ENCODE data around the gene ACOT13.
A peak's percentile ranks its signal among the peaks of the same experiment; 100 is the strongest.
"Not testable (repeated sequence)": the region's sequence is repeated elsewhere in the genome, so short reads cannot be mapped to it uniquely, and the experiment has no call there.

ACOT13 gene

DNA sequence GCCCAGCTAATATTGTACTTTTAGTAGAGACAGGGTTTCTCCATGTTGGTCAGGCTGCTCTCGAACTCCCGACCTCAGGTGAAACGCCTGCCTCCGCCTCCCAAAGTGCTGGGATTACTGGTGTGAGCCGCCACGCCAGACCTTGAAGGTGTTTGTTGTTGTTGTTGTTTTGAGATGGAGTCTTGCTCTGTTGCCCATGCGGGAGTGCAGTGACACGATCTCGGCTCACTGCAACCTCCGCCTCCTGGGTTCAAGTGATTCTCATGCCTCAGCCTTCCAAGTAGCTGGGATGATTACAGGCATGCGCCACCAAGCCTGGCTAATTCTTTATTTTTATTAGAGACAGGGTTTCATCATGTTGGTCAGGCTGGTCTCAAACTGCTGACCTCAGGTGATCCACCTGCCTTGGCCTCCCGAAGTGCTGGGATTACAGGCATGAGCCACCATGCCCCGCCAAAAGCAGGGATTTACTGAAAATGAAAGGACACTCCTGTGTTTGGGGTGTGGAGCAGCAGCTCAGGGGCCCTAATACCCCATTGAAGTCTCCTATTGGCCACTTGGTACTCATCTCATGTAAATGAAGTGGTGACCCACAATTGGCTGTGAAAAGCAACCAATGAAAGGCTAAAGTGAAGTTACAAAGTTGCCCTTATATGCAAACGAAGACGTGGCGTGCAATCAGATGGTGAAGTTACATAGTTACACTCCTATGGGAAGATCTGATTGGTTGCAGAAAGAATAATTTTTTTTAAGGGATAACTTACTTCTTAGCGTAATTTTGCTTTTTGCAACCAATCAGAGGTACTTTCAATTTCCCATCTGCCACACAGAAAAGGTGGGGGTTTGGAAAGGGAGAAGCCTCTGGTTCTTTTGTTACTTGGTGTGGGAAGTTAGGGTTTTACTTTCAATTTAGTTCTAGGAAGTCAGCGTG is 1.5 kb downstream of the ACOT13 start:
- H2BK5ac ChIP-seq (ENCODE audit: low read length); H3K4me2 ChIP-seq (ENCODE audit: insufficient read depth, low read length, poor library complexity, severe bottlenecking); H2BK12ac ChIP-seq (ENCODE audit: low read length); H3K27me3 ChIP-seq (ENCODE audit: control insufficient read depth in 3 of 3, insufficient read depth in 3 of 3, low read depth in 1 of 3, low read length in 3 of 3); H3K79me1 ChIP-seq (ENCODE audit: low read depth, low read length); H3K27ac ChIP-seq (replicated peaks; ENCODE audit: low read length); H3K14ac ChIP-seq (ENCODE audit: low read length); H3K4ac ChIP-seq (ENCODE audit: low read length); H2BK120ac ChIP-seq (ENCODE audit: low read depth, low read length); H4K91ac ChIP-seq (ENCODE audit: low read depth, low read length, poor library complexity); H4K8ac ChIP-seq (ENCODE audit: low read depth, low read length); DNase-seq (ENCODE audit: low spot score); H3K23ac ChIP-seq (ENCODE audit: low read depth, low read length, poor library complexity); H3K18ac ChIP-seq (ENCODE audit: low read length); H3K9ac ChIP-seq (ENCODE audit: low read depth, low read length, poor library complexity); H2AFZ ChIP-seq (ENCODE audit: low read length); H2BK15ac ChIP-seq (ENCODE audit: low read length); H2AK5ac ChIP-seq (ENCODE audit: low read depth, low read length): not testable (repeated sequence)
- Histone ChIP-seq H3K4me1 (ENCODE audit: control insufficient read depth in 2 of 2, insufficient read depth in 1 of 2, low read depth in 1 of 2, low read length in 2 of 2) (peaks cover 3 to 10% of the 10 kb centered on the region in 2 donors), H3K4me3 (ENCODE audit: low read length in 2 of 2) (peak overlapping the region in 1 of 2 donors; percentile 92), H3K36me3 (replicated peaks in 1 of 2; ENCODE audit: control insufficient read depth in 2 of 2, insufficient read depth in 2 of 2, low read length in 2 of 2) (peaks cover 3 to 24% of the 10 kb centered on the region in 2 donors), H3K9me3 (replicated peaks in 1 of 2; ENCODE audit: control insufficient read depth in 2 of 2, insufficient read depth in 1 of 2, low read depth in 1 of 2, low read length in 2 of 2) (peaks cover under 1 to 31% of the 10 kb centered on the region in 2 donors)
- WGBS, 2 donors (ENCODE audit: extremely low coverage in 2 of 2, insufficient read length in 2 of 2, insufficient replicate concordance in 1 of 2) = no CpG with 5 or more reads among the region's 18 CpGs

DNA sequence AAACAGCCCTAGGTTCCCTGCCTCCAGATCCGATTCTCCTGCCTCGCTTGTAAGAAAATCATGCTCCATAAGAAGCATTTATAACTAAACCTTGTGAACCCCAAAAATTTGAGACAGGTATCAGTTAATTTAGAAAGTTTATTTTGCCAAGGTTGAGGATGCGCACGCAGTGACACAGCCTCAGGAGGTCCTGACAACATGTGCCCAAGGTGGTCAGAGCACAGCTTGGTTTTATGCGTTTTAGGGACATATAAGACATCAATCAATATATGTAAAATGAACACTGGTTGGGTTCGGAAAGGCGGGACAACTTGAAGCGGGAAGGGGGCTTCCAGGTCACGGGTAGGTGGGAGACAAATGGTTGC is 2.1 kb downstream of the ACOT13 start:
- H3K14ac ChIP-seq (ENCODE audit: low read length) = no peak overlapping the region
- no CpG with 5 or more reads among the region's 9 CpGs for WGBS, 2 donors (ENCODE audit: extremely low coverage in 2 of 2, insufficient read length in 2 of 2, insufficient replicate concordance in 1 of 2)
- peaks cover 3 to 10% of the 10 kb centered on the region in 2 donors for H3K4me1 ChIP-seq (ENCODE audit: control insufficient read depth in 2 of 2, insufficient read depth in 1 of 2, low read depth in 1 of 2, low read length in 2 of 2)
- H3K27ac ChIP-seq (replicated peaks; ENCODE audit: low read length) = no peak overlapping the region
- H4K91ac ChIP-seq (ENCODE audit: low read depth, low read length, poor library complexity) = no peak overlapping the region
- no peak overlapping the region for H3K23ac ChIP-seq (ENCODE audit: low read depth, low read length, poor library complexity)
- no peak overlapping the region for H2AK5ac ChIP-seq (ENCODE audit: low read depth, low read length)
- no peak overlapping the region for H3K9ac ChIP-seq (ENCODE audit: low read depth, low read length, poor library complexity)
- no peak overlapping the region for H3K4me2 ChIP-seq (ENCODE audit: insufficient read depth, low read length, poor library complexity, severe bottlenecking)
- no peak overlapping the region for H3K18ac ChIP-seq (ENCODE audit: low read length)
- no peak overlapping the region for H2AFZ ChIP-seq (ENCODE audit: low read length)
- H2BK5ac ChIP-seq (ENCODE audit: low read length) = no peak overlapping the region
- DNase-seq (ENCODE audit: low spot score) = no peak
- no peak overlapping the region for H2BK15ac ChIP-seq (ENCODE audit: low read length)
- no peak overlapping the region for H3K4me3 ChIP-seq (ENCODE audit: low read length in 2 of 2)
- no peak overlapping the region for H2BK12ac ChIP-seq (ENCODE audit: low read length)
- H3K4ac ChIP-seq (ENCODE audit: low read length) = no peak overlapping the region
- H3K79me1 ChIP-seq (ENCODE audit: low read depth, low read length) = peaks cover 2% of the 10 kb centered on the region
- H3K9me3 ChIP-seq (replicated peaks in 1 of 2; ENCODE audit: control insufficient read depth in 2 of 2, insufficient read depth in 1 of 2, low read depth in 1 of 2, low read length in 2 of 2) = peaks cover 1 to 38% of the 10 kb centered on the region in 2 donors
- no peak overlapping the region for H4K8ac ChIP-seq (ENCODE audit: low read depth, low read length)
- no peak overlapping the region for H2BK120ac ChIP-seq (ENCODE audit: low read depth, low read length)
- no peaks in the 10 kb centered on the region for H3K27me3 ChIP-seq (ENCODE audit: control insufficient read depth in 3 of 3, insufficient read depth in 3 of 3, low read depth in 1 of 3, low read length in 3 of 3)
- H3K36me3 ChIP-seq (replicated peaks in 1 of 2; ENCODE audit: control insufficient read depth in 2 of 2, insufficient read depth in 2 of 2, low read length in 2 of 2) = peaks cover under 1 to 18% of the 10 kb centered on the region in 2 donors

DNA sequence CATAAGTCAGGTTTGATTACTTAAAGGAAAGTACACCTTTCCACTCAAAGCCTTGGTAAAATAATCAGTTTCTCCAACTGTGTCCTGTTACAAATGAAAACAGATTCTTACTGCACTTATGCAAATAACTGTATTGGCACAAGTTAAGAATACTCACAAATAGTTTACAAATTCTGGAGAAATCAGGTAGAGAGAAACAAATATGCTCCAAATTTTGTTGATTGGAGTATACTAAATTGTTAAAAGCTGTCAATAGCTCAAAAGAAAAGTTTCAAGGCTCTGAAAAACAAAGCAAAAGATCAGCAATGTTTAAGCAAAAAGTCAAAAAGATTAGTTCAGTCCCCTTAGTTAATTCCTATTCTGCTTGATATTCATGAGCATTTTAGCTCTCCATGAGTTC is 3.6 kb downstream of the ACOT13 start:
- H3K4me2 ChIP-seq (ENCODE audit: insufficient read depth, low read length, poor library complexity, severe bottlenecking); H2BK15ac ChIP-seq (ENCODE audit: low read length); H3K79me1 ChIP-seq (ENCODE audit: low read depth, low read length); H2AFZ ChIP-seq (ENCODE audit: low read length); H3K4ac ChIP-seq (ENCODE audit: low read length); H3K23ac ChIP-seq (ENCODE audit: low read depth, low read length, poor library complexity); H2BK5ac ChIP-seq (ENCODE audit: low read length); H4K91ac ChIP-seq (ENCODE audit: low read depth, low read length, poor library complexity); DNase-seq (ENCODE audit: low spot score); H4K8ac ChIP-seq (ENCODE audit: low read depth, low read length); H3K27ac ChIP-seq (replicated peaks; ENCODE audit: low read length); H3K14ac ChIP-seq (ENCODE audit: low read length); H3K4me3 ChIP-seq (ENCODE audit: low read length in 2 of 2); H2BK120ac ChIP-seq (ENCODE audit: low read depth, low read length); H3K9ac ChIP-seq (ENCODE audit: low read depth, low read length, poor library complexity); H2AK5ac ChIP-seq (ENCODE audit: low read depth, low read length); H3K4me1 ChIP-seq (ENCODE audit: control insufficient read depth in 2 of 2, insufficient read depth in 1 of 2, low read depth in 1 of 2, low read length in 2 of 2); H2BK12ac ChIP-seq (ENCODE audit: low read length); H3K27me3 ChIP-seq (ENCODE audit: control insufficient read depth in 3 of 3, insufficient read depth in 3 of 3, low read depth in 1 of 3, low read length in 3 of 3); H3K18ac ChIP-seq (ENCODE audit: low read length); H3K36me3 ChIP-seq (replicated peaks in 1 of 2; ENCODE audit: control insufficient read depth in 2 of 2, insufficient read depth in 2 of 2, low read length in 2 of 2): not testable (repeated sequence)
- H3K9me3 ChIP-seq (replicated peaks in 1 of 2; ENCODE audit: control insufficient read depth in 2 of 2, insufficient read depth in 1 of 2, low read depth in 1 of 2, low read length in 2 of 2) = peaks cover 1 to 41% of the 10 kb centered on the region in 2 donors

DNA sequence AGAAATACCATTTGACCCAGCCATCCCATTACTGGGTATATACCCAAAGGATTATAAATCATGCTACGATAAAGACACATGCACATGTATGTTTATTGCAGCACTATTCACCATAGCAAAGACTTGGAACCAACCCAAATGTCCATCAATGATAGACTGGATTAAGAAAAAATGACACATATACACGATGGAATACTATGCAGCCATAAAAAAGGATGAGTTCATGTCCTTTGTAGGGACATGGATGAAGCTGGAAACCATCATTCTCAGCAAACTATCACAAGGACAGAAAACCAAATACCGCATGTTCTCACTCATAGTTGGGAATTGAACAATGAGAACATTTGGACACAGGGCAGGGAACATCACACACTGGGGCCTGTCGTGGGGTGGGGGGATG is 4.2 kb downstream of the ACOT13 start:
- not testable (repeated sequence) for H4K91ac ChIP-seq (ENCODE audit: low read depth, low read length, poor library complexity); H3K79me1 ChIP-seq (ENCODE audit: low read depth, low read length); H3K27ac ChIP-seq (replicated peaks; ENCODE audit: low read length); H3K4ac ChIP-seq (ENCODE audit: low read length); H3K14ac ChIP-seq (ENCODE audit: low read length); H2AFZ ChIP-seq (ENCODE audit: low read length); H3K18ac ChIP-seq (ENCODE audit: low read length); H3K4me3 ChIP-seq (ENCODE audit: low read length in 2 of 2); H3K4me2 ChIP-seq (ENCODE audit: insufficient read depth, low read length, poor library complexity, severe bottlenecking); H2BK120ac ChIP-seq (ENCODE audit: low read depth, low read length); DNase-seq (ENCODE audit: low spot score); H2BK15ac ChIP-seq (ENCODE audit: low read length); H4K8ac ChIP-seq (ENCODE audit: low read depth, low read length); H3K27me3 ChIP-seq (ENCODE audit: control insufficient read depth in 3 of 3, insufficient read depth in 3 of 3, low read depth in 1 of 3, low read length in 3 of 3); H2AK5ac ChIP-seq (ENCODE audit: low read depth, low read length); H2BK12ac ChIP-seq (ENCODE audit: low read length); H3K36me3 ChIP-seq (replicated peaks in 1 of 2; ENCODE audit: control insufficient read depth in 2 of 2, insufficient read depth in 2 of 2, low read length in 2 of 2); H3K9ac ChIP-seq (ENCODE audit: low read depth, low read length, poor library complexity); H3K4me1 ChIP-seq (ENCODE audit: control insufficient read depth in 2 of 2, insufficient read depth in 1 of 2, low read depth in 1 of 2, low read length in 2 of 2); H2BK5ac ChIP-seq (ENCODE audit: low read length); H3K23ac ChIP-seq (ENCODE audit: low read depth, low read length, poor library complexity)
- peaks cover 1 to 41% of the 10 kb centered on the region in 2 donors for H3K9me3 ChIP-seq (replicated peaks in 1 of 2; ENCODE audit: control insufficient read depth in 2 of 2, insufficient read depth in 1 of 2, low read depth in 1 of 2, low read length in 2 of 2)
- no CpG with 5 or more reads among the region's 4 CpGs for WGBS, 2 donors (ENCODE audit: extremely low coverage in 2 of 2, insufficient read length in 2 of 2, insufficient replicate concordance in 1 of 2)

Measured in neuronal stem cell (in vitro differentiated cells).